NCI-H2171 (cell line): ENCODE data around the gene FBLN7.
"Not testable (repeated sequence)": the region's sequence is repeated elsewhere in the genome, so short reads cannot be mapped to it uniquely, and the experiment has no call there.

Experiments used
- DNase-seq: peaks from one replicate; lab custom pipeline; 2025; lab: John Stamatoyannopoulos, UW

The FBLN7 gene

GRCh38 chr2:112138159-112139032, at the start of gene FBLN7:
Gene FBLN7 (plus strand): TSS chr2:112138385. CDS start chr2:112138656, 271 bp downstream.
- no peak for DNase-seq

- DNase-seq, result no peak
Measured at GRCh38 chr2:112089375-112089774, 48.8 kb upstream of the FBLN7 start.

- no peak for DNase-seq
Measured at GRCh38 chr2:112092286-112093041, 45.7 kb upstream of the FBLN7 start.

GRCh38 chr2:112093216-112093615, 45.0 kb upstream of the FBLN7 start:
- no peak for DNase-seq

GRCh38 chr2:112095681-112096080, 42.5 kb upstream of the FBLN7 start:
- DNase-seq, result no peak

- DNase-seq, result no peak
Measured at GRCh38 chr2:112096098-112096497, 42.1 kb upstream of the FBLN7 start.

GRCh38 chr2:112108178-112108832, 29.9 kb upstream of the FBLN7 start:
- DNase-seq, result no peak

- DNase-seq, result no peak
Measured at GRCh38 chr2:112109278-112109677, 28.9 kb upstream of the FBLN7 start.

GRCh38 chr2:112110966-112111365, 27.2 kb upstream of the FBLN7 start:
- DNase-seq, result no peak

GRCh38 chr2:112113354-112113753, 24.8 kb upstream of the FBLN7 start:
- not testable (repeated sequence) for DNase-seq

GRCh38 chr2:112118148-112118547, 20.0 kb upstream of the FBLN7 start:
- no peak for DNase-seq

GRCh38 chr2:112121682-112122254, 16.4 kb upstream of the FBLN7 start:
- DNase-seq, result peak; percentile 34

GRCh38 chr2:112129060-112129459, 9.1 kb upstream of the FBLN7 start:
- no peak for DNase-seq

GRCh38 chr2:112133344-112133743, 4.8 kb upstream of the FBLN7 start:
- no peak for DNase-seq

- no peak for DNase-seq
Measured at GRCh38 chr2:112134120-112134519, 4.1 kb upstream of the FBLN7 start.

GRCh38 chr2:112136096-112136495, 2.1 kb upstream of the FBLN7 start:
- no peak for DNase-seq

GRCh38 chr2:112137516-112138158, 548 bp upstream of the FBLN7 start:
- no peak for DNase-seq

GRCh38 chr2:112139033-112139614, 939 bp downstream of the FBLN7 start:
- DNase-seq, result not testable (repeated sequence)

GRCh38 chr2:112139661-112140204, 1.5 kb downstream of the FBLN7 start:
- not testable (repeated sequence) for DNase-seq

GRCh38 chr2:112140205-112140802, 2.1 kb downstream of the FBLN7 start:
- DNase-seq, result no peak
